H1 (cell line): ENCODE data around the gene CRB2. TPM values are rescaled to one million over a fixed set of nuclear protein-coding genes. Genes with fewer than 3 reads are reported as not detected.

Source experiments
- CTCF ChIA-PET: fragments of 300-600 bp; sonication (Branson Sonifier 250); formaldehyde crosslinking; loops from one replicate; lab custom pipeline; 2021; ENCODE audit not compliant: partially characterized antibody; lab: Charles Lee
- POLR2A ChIA-PET: fragments of 300-600 bp; sonication (Branson Sonifier 250); formaldehyde crosslinking; loops from one replicate; lab custom pipeline; 2021; ENCODE audit warnings: inconsistent platforms; ENCODE audit not compliant: partially characterized antibody; lab: Charles Lee
- DNase-seq, 2 experiments: peaks; one replicate each; pipeline versions ENCODE4 v3.0.0 to v3.0.0-alpha.2; 2010 to 2022; ENCODE audit warnings: low spot score in 2 of 2, low read depth in 1 of 2, mixed read lengths in 1 of 2
- FAIRE-seq: peaks from 2 replicates; lab custom pipeline; 2011; peaks lifted over from hg19 to GRCh38; lab: Jason Lieb, UNC
- H2AFZ ChIP-seq: 2 replicates; pipeline ENCODE4 v1.8.1; 2012; ENCODE audit warnings: low read length, inconsistent platforms
- H2AK5ac ChIP-seq: 2 replicates; pipeline ENCODE4 v1.6.1; 2013; ENCODE audit warnings: low read depth, low read length
- H2BK120ac ChIP-seq: replicated peaks from 2 replicates; pipeline ENCODE3; 2013; ENCODE audit warnings: low read depth, low read length, inconsistent platforms
- H2BK12ac ChIP-seq: 2 replicates; pipeline ENCODE4 v1.6.1; 2013; ENCODE audit warnings: low read depth, low read length
- H2BK15ac ChIP-seq: 2 replicates; pipeline ENCODE4 v1.6.1; 2013; ENCODE audit warnings: low read length
- H2BK20ac ChIP-seq: 2 replicates; pipeline ENCODE4 v1.6.1; 2013; ENCODE audit warnings: low read length
- H2BK5ac ChIP-seq: 2 replicates; pipeline ENCODE4 v1.6.1; 2013; ENCODE audit warnings: low read depth, low read length
- H3K14ac ChIP-seq: 2 replicates; pipeline ENCODE4 v1.6.1; 2013; ENCODE audit warnings: inconsistent platforms; ENCODE audit not compliant: insufficient read length
- H3K18ac ChIP-seq: 2 replicates; pipeline ENCODE4 v1.6.1; 2013; ENCODE audit warnings: low read length; ENCODE audit errors: extremely low read depth
- H3K23ac ChIP-seq: 2 replicates; pipeline ENCODE4 v1.6.1; 2013; ENCODE audit warnings: inconsistent platforms; ENCODE audit not compliant: insufficient read length
- H3K23me2 ChIP-seq: 2 replicates; pipeline ENCODE4 v1.6.1; 2013; ENCODE audit warnings: low read depth, low read length
- H3K27ac ChIP-seq: 2 replicates; pipeline ENCODE4 v1.6.1; 2011; ENCODE audit warnings: low read depth, low read length, inconsistent platforms
- H3K27me3 ChIP-seq, 4 experiments: replicated peaks in 1 of 4; 1 replicate in 1 of 4; 2 replicates in 3 of 4; pipeline versions ENCODE4 v1.6.1 to v1.8.1; 2011 to 2013; ENCODE audit warnings: low read length in 3 of 4, mild to moderate bottlenecking in 3 of 4, inconsistent platforms in 2 of 4, mixed read lengths in 2 of 4, moderate library complexity in 1 of 4; ENCODE audit not compliant: control insufficient read depth in 3 of 4, insufficient read depth in 3 of 4; ENCODE audit errors: extremely low read depth in 1 of 4
- H3K36me3 ChIP-seq, 4 experiments: 2 replicates each; pipeline versions ENCODE4 v1.6.1 to v1.8.1; 2011 to 2013; ENCODE audit warnings: mild to moderate bottlenecking in 4 of 4, low read length in 3 of 4, moderate library complexity in 2 of 4, control low read depth in 1 of 4, inconsistent platforms in 1 of 4; ENCODE audit not compliant: insufficient read depth in 4 of 4, control insufficient read depth in 2 of 4
- H3K4ac ChIP-seq: replicated peaks from 2 replicates; pipeline ENCODE3; 2013; ENCODE audit warnings: low read length, low read depth, mixed read lengths, inconsistent platforms; ENCODE audit not compliant: insufficient read length
- H3K4me1 ChIP-seq, 4 experiments: replicated peaks in 1 of 4; 1 replicate in 1 of 4; 2 replicates in 3 of 4; pipeline versions ENCODE4 v1.6.1 to v1.8.1; 2011 to 2013; ENCODE audit warnings: low read length in 3 of 4, inconsistent platforms in 2 of 4, mixed read lengths in 1 of 4; ENCODE audit not compliant: insufficient read depth in 4 of 4, control insufficient read depth in 3 of 4
- H3K4me2 ChIP-seq, 2 experiments: 2 replicates each; pipeline versions ENCODE4 v1.6.1 to v1.8.1; 2011 to 2013; ENCODE audit warnings: low read depth in 2 of 2, low read length in 2 of 2, control low read depth in 1 of 2, inconsistent platforms in 1 of 2, mild to moderate bottlenecking in 1 of 2; ENCODE audit not compliant: insufficient read depth in 1 of 2
- H3K4me3 ChIP-seq, 4 experiments: fragments of 200-600, 300-600 bp in 1 of 4; sonication (generic), shearing (Covaris generic), sonication (Bioruptor Twin) in 1 of 4; 2 replicates each; pipeline versions ENCODE4 v1.5.1 to v1.8.1; 2011 to 2016; ENCODE audit warnings: low read length in 4 of 4, low read depth in 3 of 4, control low read depth in 2 of 4, inconsistent platforms in 2 of 4, mild to moderate bottlenecking in 2 of 4, mixed read lengths in 1 of 4, moderate library complexity in 1 of 4; ENCODE audit not compliant: insufficient read depth in 2 of 4; ENCODE audit errors: extremely low read depth in 1 of 4
- H3K56ac ChIP-seq: replicated peaks from 2 replicates; pipeline ENCODE3; 2013; ENCODE audit warnings: low read depth, mild to moderate bottlenecking, mixed read lengths, low read length, inconsistent platforms; ENCODE audit not compliant: insufficient read length
- H3K79me1 ChIP-seq: 2 replicates; pipeline ENCODE4 v1.6.1; 2013; ENCODE audit warnings: low read depth, low read length, control low read depth
- H3K79me2 ChIP-seq, 2 experiments: 2 replicates each; pipeline versions ENCODE4 v1.6.1 to v1.8.1; 2012 to 2013; ENCODE audit warnings: low read length in 2 of 2, mild to moderate bottlenecking in 2 of 2, inconsistent platforms in 1 of 2; ENCODE audit not compliant: insufficient read depth in 2 of 2, control insufficient read depth in 1 of 2
- H3K9ac ChIP-seq, 4 experiments: replicated peaks in 1 of 4; 1 replicate in 1 of 4; 2 replicates in 3 of 4; pipeline versions ENCODE4 v1.6.1 to v1.8.1; 2011 to 2013; ENCODE audit warnings: low read depth in 3 of 4, low read length in 3 of 4, control low read depth in 2 of 4, mild to moderate bottlenecking in 2 of 4, moderate library complexity in 2 of 4, inconsistent platforms in 1 of 4; ENCODE audit errors: extremely low read depth in 1 of 4
- H3K9me3 ChIP-seq, 2 experiments: 2 replicates each; pipeline versions ENCODE4 v1.6.1 to v1.8.1; 2012 to 2013; ENCODE audit warnings: mild to moderate bottlenecking in 2 of 2, moderate library complexity in 2 of 2, control low read depth in 1 of 2, inconsistent platforms in 1 of 2, low read depth in 1 of 2, low read length in 1 of 2, mixed read lengths in 1 of 2; ENCODE audit not compliant: insufficient read depth in 2 of 2
- H4K20me1 ChIP-seq, 2 experiments: replicated peaks in 1 of 2; 2 replicates each; pipeline versions ENCODE3 to v1.8.1; 2011 to 2013; ENCODE audit warnings: inconsistent platforms in 2 of 2, low read length in 2 of 2, mild to moderate bottlenecking in 1 of 2; ENCODE audit not compliant: insufficient read depth in 2 of 2, control insufficient read depth in 1 of 2
- H4K5ac ChIP-seq: 2 replicates; pipeline ENCODE4 v1.6.1; 2013; ENCODE audit warnings: low read length, low read depth, mixed read lengths, inconsistent platforms; ENCODE audit not compliant: insufficient read length
- H4K8ac ChIP-seq: 2 replicates; pipeline ENCODE4 v1.8.0; 2013; ENCODE audit warnings: mild to moderate bottlenecking, moderate library complexity, low read length, inconsistent platforms; ENCODE audit not compliant: insufficient read depth; ENCODE audit errors: extremely low read depth
- H4K91ac ChIP-seq: replicated peaks from 2 replicates; pipeline ENCODE3; 2013; ENCODE audit warnings: low read length, mixed read lengths, inconsistent platforms; ENCODE audit not compliant: insufficient read length
- BACH1 ChIP-seq: IDR thresholded peaks from 2 replicates; pipeline ENCODE4 v1.6.1; 2012; ENCODE audit warnings: low read length, improper control_type of control experiment
- CTBP2 ChIP-seq: IDR thresholded peaks from 2 replicates; pipeline ENCODE4 v1.7.0; 2011; ENCODE audit warnings: borderline replicate concordance, mild to moderate bottlenecking, moderate library complexity, mixed read lengths, low read length; ENCODE audit not compliant: insufficient read depth, insufficient read length
- EGR1 ChIP-seq: IDR thresholded peaks from 2 replicates; pipeline ENCODE4 v1.6.1; 2011; ENCODE audit warnings: low read depth, low read length, borderline replicate concordance
- HDAC2 ChIP-seq, 2 experiments: fragments of 300-600 bp in 1 of 2; sonication (generic) in 1 of 2; IDR thresholded peaks; 2 replicates each; pipeline ENCODE4 v1.6.1; 2011 to 2012; ENCODE audit warnings: low read depth in 2 of 2, low read length in 2 of 2, mild to moderate bottlenecking in 2 of 2, moderate library complexity in 2 of 2, borderline replicate concordance in 1 of 2, inconsistent platforms in 1 of 2
- NANOG ChIP-seq: IDR thresholded peaks from 2 replicates; pipeline ENCODE4 v1.6.1; 2011; ENCODE audit warnings: low read length, low read depth, mild to moderate bottlenecking, inconsistent platforms; ENCODE audit not compliant: insufficient read depth, poor library complexity, severe bottlenecking
- RAD21 ChIP-seq, 2 experiments: IDR thresholded peaks in 1 of 2; conservative IDR thresholded peaks in 1 of 2; 2 replicates each; pipeline ENCODE4 v1.6.1; 2011; ENCODE audit warnings: low read depth in 2 of 2, low read length in 2 of 2, improper control_type of control experiment in 1 of 2, inconsistent platforms in 1 of 2, mild to moderate bottlenecking in 1 of 2, moderate library complexity in 1 of 2
- SIRT6 ChIP-seq: IDR thresholded peaks from one replicate; pipeline ENCODE4 v1.7.1; 2012; ENCODE audit warnings: low read length, inconsistent platforms
- SIX5 ChIP-seq: IDR thresholded peaks from 2 replicates; pipeline ENCODE4 v1.6.1; 2011; ENCODE audit warnings: mild to moderate bottlenecking, low read depth, low read length
- SUZ12 ChIP-seq: fragments of 200-600 bp; sonication (generic); IDR thresholded peaks from 2 replicates; pipeline ENCODE4 v1.6.1; 2012; ENCODE audit warnings: mild to moderate bottlenecking, inconsistent platforms, low read length, moderate library complexity, mixed read lengths
- TAF7 ChIP-seq: optimal IDR thresholded peaks from 2 replicates; pipeline ENCODE3; 2011; ENCODE audit warnings: low read depth, mild to moderate bottlenecking, inconsistent platforms, low read length, moderate library complexity, borderline replicate concordance
- ZNF274 ChIP-seq: IDR thresholded peaks from 2 replicates; pipeline ENCODE4 v1.7.0; 2012; ENCODE audit warnings: low read length, borderline replicate concordance; ENCODE audit errors: extremely low read depth
- WGBS, 2 experiments: shearing (Covaris generic) in 1 of 2; methylation state at CpG; one replicate each; pipeline versions ENCODE4 v1.1.6 to v1.1.7; 2013 to 2015; ENCODE audit warnings: low lambda C conversion rate in 2 of 2, mixed read lengths in 2 of 2, inconsistent platforms in 1 of 2, low coverage in 1 of 2, missing lambda C conversion rate in 1 of 2; ENCODE audit not compliant: insufficient replicate concordance in 2 of 2, insufficient coverage in 1 of 2, insufficient read length in 1 of 2; ENCODE audit errors: extremely low coverage in 1 of 2, missing lambda C conversion rate in 1 of 2; 5-methylcytosine and 5-hydroxymethylcytosine counted together
- polyA plus RNA-seq, 7 experiments: library from polyadenylated mRNA; depleted of rRNA in 3 of 7; stranded (reverse) in 5 of 7; unstranded in 2 of 7; fragments of >200 nt in 5 of 7; fragments of 200-250 nt in 2 of 7; gene quantifications; 1 replicate in 5 of 7; 2 replicates in 1 of 7; 4 replicates in 1 of 7; pipeline versions ENCODE4 v1.2.1 to v1.2.3, GENCODE V29; 2011 to 2013; ENCODE audit warnings: missing spikeins in 2 of 7, mixed read lengths in 2 of 7
- total RNA-seq: library from RNA; stranded (reverse); fragmentation: NEBNext Ultra II Directional; extraction: Animal tissue kit (Norgen Biotek cat#: 25700); gene quantifications from 2 replicates; pipeline ENCODE4 v1.2.1, GENCODE V29; 2021

Gene CRB2
- total and polyA plus RNA-seq, 2 of the 8 experiments (the other 6 are each of a cell fraction or from before 2014, with no cell fraction given), result 4.0 to 8.4 TPM

- H3K4ac ChIP-seq, result no peak overlapping the region
- H3K23me2 ChIP-seq, result 0 out of 2 replicates have a peak, but pooled peaks cover under 1% of the 10 kb centered on the region
- H3K4me1 ChIP-seq, result peaks cover 0 to 26% (median 15%) of the 10 kb centered on the region in 4 experiments; a peak in 5 of 7 replicates
- H3K23ac ChIP-seq, result no peak overlapping the region
- no peak overlapping the region for H2AFZ ChIP-seq
- H3K4me2 ChIP-seq, result no peak overlapping the region
- no peak overlapping the region for H2BK15ac ChIP-seq
- H2BK12ac ChIP-seq, result no peak overlapping the region
- FAIRE-seq, result no peak
- no peak overlapping the region for H4K8ac ChIP-seq
- no peak overlapping the region for H4K91ac ChIP-seq
- H2BK5ac ChIP-seq, result no peak overlapping the region
- POLR2A ChIA-PET, result interaction anchor here (0.9 to 2.1 kb wide), 2 partner anchors 8 to 14 kb away, joined by 3 to 6 read pairs; no protein-coding TSS in a partner anchor
- H2BK120ac ChIP-seq, result no peak overlapping the region
- H4K5ac ChIP-seq, result no peak overlapping the region
- H3K9me3 ChIP-seq, result no peaks in the 10 kb centered on the region
- no peak overlapping the region for H3K9ac ChIP-seq
- WGBS, 2 experiments, result 83% methylated on average over 6 of the region's 6 CpGs; no CpG with 5 or more reads in 1 of the 2 experiments
- H3K27me3 ChIP-seq, result peaks cover 0 to 22% (median 20%) of the 10 kb centered on the region in 4 experiments; a peak in 5 of 7 replicates
- H4K20me1 ChIP-seq, result peaks cover 0 to 11% of the 10 kb centered on the region in 2 experiments
- H3K27ac ChIP-seq, result no peak overlapping the region
- H2AK5ac ChIP-seq, result no peak overlapping the region
- H3K56ac ChIP-seq, result no peak overlapping the region
- DNase-seq, result no peak
- TF ChIP-seq ZNF274, result no peak
- TF ChIP-seq BACH1, result no peak
- no peak for TF ChIP-seq NANOG
- TF ChIP-seq SIX5, result no peak
- no peak for TF ChIP-seq TAF7
- no peak for TF ChIP-seq SUZ12
- TF ChIP-seq SIRT6, result no peak
- TF ChIP-seq RAD21 (IDR thresholded peaks at IDR 0.05 in 1 of 2, conservative IDR thresholded peaks at IDR 0.05 in 1 of 2; ENCODE audit: low read depth in 2 of 2, low read length in 2 of 2), result no peak
- TF ChIP-seq HDAC2 (IDR thresholded peaks at IDR 0.05; ENCODE audit: borderline replicate concordance in 1 of 2, low read depth in 2 of 2, low read length in 2 of 2), result no peak
- no peak for TF ChIP-seq CTBP2
- TF ChIP-seq EGR1, result no peak
- no peak overlapping the region for H2BK20ac ChIP-seq
- no peak overlapping the region for H3K18ac ChIP-seq
- no peaks in the 10 kb centered on the region for H3K79me1 ChIP-seq
- CTCF ChIA-PET, result interaction anchor here (0.6 to 22.0 kb wide), 4 partner anchors 14 to 30 kb away, joined by 3 to 668 read pairs (median 23); partner anchors contain the start of gene CRB2
- H3K14ac ChIP-seq, result no peak overlapping the region
- H3K36me3 ChIP-seq, result peaks cover 0 to 5% (median 2%) of the 10 kb centered on the region in 4 experiments; a peak in 1 of 8 replicates
- no peaks in the 10 kb centered on the region for H3K79me2 ChIP-seq
- no peak overlapping the region for H3K4me3 ChIP-seq
These were observed 12.6 kb downstream of the CRB2 start for GRCh38 chr9:123368536-123369153.
